GM19240 (cell line): ENCODE results near the gene MYADM.
A peak's percentile ranks its signal among the peaks of the same experiment; 100 is the strongest.
"Not testable (repeated sequence)": the region's sequence is repeated elsewhere in the genome, so short reads cannot be mapped to it uniquely, and the experiment has no call there.

Source experiments
- DNase-seq: peaks from one replicate; pipeline ENCODE4 v3.0.0; 2011; ENCODE audit warnings: low spot score; ENCODE audit not compliant: insufficient read length

MYADM gene

DNA sequence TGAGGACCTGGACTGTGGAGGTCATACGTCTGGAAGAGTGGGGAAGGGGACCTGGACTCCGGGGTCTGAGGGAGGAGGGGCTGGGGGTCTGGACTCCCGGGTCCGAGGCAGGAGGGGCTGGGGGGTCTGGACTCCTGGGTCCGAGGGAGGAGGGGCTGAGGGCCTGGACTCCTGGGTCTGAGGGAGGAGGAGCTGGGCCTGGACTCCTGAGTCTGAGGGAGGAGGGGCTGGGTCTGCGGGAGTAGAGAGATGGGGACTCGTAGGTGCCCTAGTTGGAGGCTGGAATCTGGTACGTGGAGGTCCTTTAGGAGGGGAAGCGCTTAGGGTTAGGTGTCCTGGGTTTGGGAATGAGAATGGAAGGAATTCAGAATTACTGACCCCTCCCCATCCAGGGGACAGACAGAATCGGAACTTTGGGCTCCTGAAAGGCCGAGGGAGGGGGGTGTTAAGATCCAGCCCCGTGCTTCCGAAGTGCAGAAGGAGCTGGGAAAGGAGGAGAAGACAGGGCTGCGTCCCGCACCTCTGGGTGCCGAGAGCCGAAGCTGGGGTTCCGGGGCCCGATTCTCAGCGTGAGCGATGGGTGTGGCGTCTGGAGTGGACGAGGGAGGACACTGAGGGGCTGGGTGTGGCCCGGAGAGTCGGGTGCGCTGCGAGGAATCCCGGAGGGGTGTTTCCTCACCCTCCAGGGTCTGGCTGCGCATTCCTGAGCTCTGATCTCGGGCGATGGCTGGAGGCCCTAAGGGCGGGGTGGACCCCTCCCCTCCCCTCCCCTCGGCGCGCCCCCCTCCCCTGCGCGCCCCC lies 608 bp downstream of the MYADM start:
- DNase-seq, result no peak

DNA sequence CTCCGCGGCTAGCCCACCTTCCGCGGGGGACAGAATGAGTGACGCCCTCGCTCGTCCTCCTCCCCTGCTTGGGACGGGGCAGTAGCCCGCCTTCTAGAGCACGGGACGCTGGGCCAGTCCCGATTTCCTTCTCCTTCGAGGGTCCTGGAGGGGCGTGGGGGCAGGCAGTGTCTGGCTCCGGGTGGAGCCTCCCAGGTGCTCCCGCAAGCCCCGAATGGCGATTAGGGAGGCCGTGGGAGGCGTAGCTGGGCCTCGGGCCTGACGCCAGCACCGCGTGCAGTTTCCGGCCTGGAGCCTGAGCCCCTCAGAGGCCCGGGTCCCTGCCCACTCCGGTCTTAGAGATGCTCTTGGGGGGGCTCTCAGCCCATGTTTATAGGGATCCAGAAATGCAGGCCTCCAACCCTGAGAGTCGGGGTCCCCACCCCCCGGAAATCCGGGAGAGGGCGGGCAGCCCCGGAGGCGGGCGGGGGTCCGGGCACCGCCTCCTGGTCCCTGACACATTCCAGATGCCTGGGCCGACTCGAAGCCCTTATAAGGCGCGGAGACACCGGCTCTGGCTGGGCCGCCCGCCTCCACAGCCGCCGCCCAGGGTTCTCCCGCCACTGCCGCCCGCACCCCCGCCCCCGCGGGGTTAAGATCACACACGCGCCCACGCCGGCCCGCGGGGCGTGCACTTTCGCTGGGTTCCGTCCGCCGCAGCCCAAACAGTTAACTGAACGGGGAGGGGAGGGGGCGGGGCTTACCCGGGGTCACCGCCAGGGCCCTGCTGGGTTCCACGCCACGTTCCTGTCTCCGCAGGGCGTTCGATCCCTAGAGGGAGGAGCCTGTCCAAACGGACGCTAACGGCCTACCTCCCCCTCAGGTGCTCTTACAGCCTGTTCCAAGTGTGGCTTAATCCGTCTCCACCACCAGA lies 1.5 kb downstream of the MYADM start:
- DNase-seq, result peak; percentile 78

DNA sequence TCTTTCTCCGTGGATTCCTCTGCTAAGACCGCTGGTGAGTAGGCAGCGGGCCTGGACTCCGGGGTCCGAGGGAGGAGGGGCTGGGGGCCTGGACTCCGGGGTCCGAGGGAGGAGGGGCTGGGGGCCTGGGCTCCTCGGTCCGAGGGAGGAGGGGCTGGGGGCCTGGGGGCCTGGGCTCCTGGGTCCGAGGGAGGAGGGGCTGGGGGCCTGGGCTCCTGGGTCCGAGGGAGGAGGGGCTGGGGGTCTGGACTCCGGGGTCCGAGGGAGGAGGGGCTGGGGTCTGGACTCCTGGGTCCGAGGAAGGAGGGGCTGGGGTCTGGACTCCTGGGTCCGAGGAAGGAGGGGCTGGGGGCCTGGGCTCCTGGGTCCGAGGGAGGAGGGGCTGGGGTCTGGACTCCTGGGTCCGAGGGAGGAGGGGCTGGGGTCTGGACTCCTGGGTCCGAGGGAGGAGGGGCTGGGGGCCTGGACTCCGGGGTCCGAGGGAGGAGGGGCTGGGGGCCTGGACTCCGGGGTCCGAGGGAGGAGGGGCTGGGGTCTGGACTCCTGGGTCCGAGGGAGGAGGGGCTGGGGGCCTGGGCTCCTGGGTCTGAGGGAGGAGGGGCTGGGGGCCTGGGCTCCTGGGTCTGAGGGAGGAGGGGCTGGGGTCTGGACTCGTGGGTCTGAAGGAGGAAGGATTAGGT lies 2.3 kb downstream of the MYADM start:
- not testable (repeated sequence) for DNase-seq

DNA sequence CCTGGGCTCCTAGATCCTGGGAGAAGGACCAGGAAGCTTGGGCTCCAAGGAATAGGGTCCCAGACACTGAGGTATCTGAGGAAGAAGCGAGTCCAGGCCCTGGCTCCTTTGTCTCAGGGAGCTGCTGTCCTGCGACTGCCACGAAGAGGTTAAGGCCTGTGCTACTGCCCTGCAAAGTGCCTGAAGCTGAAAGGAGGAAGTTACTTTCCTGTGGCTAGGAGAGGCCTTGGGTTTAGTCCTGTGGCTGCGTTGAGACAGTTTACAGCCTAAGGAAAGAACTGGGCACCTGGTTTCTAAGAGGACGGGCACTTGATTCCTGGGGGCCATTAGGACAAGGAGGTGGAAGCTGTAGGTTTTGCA lies 2.8 kb downstream of the MYADM start:
- DNase-seq, result no peak

DNA sequence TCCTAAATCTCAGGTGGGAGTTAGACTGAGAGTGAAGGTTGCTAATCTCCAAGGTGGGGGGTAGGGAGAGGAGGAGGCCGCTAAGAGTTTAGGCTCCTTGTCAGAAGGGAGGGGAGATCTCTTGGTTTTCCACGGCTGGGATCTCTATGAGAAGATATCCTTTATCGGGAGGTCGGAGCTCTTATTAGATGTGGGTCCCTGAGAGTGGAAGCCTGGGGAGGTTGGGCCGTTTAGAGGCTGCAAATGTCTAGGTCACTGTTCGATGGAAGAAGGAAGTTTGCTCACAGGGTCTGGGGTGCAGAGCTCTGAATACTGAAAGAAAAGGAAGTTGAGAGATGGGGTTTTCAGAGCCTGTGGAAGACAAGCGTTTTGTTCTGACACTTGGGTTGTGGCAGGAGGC lies 3.8 kb downstream of the MYADM start:
- DNase-seq, result no peak

DNA sequence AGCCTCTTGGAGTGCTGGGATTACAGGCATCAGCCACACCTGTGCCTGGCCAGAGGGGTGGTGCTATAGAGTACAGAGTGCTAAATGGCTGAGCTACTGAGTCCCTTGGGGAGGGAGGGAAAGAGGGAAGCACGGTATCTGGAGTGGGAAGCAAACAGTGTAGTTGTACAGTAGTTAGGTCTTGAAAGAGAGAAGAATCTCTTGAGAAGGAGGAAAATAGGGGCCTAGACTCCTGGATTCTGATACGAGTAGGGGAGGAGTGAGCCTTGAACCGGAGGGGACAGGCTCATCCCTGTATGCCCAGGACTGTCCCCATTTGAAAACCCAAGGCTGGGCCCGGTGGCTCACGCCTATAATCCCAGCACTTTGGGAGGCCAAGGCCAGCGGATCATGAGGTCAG lies 5.1 kb downstream of the MYADM start:
- no peak for DNase-seq

DNA sequence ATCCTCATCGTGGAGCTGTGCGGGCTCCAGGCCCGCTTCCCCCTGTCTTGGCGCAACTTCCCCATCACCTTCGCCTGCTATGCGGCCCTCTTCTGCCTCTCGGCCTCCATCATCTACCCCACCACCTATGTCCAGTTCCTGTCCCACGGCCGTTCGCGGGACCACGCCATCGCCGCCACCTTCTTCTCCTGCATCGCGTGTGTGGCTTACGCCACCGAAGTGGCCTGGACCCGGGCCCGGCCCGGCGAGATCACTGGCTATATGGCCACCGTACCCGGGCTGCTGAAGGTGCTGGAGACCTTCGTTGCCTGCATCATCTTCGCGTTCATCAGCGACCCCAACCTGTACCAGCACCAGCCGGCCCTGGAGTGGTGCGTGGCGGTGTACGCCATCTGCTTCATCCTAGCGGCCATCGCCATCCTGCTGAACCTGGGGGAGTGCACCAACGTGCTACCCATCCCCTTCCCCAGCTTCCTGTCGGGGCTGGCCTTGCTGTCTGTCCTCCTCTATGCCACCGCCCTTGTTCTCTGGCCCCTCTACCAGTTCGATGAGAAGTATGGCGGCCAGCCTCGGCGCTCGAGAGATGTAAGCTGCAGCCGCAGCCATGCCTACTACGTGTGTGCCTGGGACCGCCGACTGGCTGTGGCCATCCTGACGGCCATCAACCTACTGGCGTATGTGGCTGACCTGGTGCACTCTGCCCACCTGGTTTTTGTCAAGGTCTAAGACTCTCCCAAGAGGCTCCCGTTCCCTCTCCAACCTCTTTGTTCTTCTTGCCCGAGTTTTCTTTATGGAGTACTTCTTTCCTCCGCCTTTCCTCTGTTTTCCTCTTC lies 6.3 kb downstream of the MYADM start:
- DNase-seq, result no peak

DNA sequence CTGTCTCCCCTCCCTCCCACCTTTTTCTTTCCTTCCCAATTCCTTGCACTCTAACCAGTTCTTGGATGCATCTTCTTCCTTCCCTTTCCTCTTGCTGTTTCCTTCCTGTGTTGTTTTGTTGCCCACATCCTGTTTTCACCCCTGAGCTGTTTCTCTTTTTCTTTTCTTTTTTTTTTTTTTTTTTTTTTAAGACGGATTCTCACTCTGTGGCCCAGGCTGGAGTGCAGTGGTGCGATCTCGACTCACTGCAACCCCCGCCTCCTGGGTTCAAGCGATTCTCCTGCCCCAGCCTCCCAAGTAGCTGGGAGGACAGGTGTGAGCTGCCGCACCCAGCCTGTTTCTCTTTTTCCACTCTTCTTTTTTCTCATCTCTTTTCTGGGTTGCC lies 6.9 kb downstream of the MYADM start:
- DNase-seq, result no peak

DNA sequence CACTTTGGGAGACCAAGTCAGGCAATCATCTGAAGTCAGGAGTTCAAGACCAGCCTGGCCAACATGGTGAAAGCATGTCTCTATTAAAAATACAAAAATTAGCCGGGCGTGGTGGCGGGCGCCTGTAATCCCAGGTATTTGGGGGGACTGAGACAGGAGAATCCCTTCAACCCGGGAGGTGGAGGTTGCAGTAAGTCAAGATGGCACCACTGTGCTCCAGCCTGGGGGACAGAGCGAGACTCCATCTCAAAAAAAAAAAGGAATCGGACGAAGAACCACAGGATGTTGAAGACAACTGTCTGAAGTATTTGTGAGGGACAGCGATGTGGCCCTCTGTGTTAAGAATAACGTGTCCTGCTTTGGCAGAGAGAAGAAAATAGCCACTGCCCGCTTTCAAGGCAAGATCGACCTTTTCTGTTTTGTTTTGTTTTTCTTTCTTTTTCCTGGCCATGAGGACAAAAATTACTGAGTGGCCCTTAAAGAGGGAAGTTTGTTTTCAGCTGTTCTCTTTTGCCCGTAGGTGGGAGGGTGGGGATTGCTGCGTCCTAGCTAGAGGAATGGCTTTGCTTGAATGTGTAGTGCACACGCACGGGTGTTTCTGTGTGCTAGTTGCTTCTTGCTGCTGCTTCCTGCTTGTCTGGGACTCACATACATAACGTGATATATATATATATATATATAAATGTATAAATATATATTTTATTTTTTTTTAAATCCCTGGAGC lies 8.1 kb downstream of the MYADM start:
- DNase-seq, result no peak

DNA sequence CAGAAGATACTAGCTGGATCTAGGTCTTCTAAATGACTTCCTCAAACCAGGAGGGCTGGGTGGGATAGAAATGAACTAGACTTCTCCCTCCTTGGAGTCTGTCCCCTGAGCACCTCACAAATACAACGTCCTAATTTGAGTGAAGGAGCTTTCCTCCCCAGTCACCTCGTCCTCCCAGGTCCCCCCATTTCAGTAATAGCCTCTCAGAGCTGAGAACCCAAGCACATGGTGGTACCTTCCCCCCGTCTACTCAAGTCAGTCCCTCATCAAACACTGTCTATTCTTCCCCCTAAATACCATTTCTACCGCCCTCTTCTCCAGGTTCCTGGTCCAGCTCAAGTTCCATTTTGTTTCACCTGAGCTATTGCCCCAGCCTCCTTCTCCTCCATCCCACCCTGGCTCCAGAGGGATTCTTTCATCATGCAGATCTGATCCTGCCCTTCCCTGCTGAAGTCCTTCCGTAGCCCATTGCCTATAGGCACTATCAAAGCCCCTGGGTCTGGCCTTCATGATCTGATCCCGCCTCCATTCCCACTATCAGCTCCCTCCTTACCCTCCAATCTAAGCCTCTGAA lies 9.1 kb downstream of the MYADM start:
- DNase-seq, result no peak

DNA sequence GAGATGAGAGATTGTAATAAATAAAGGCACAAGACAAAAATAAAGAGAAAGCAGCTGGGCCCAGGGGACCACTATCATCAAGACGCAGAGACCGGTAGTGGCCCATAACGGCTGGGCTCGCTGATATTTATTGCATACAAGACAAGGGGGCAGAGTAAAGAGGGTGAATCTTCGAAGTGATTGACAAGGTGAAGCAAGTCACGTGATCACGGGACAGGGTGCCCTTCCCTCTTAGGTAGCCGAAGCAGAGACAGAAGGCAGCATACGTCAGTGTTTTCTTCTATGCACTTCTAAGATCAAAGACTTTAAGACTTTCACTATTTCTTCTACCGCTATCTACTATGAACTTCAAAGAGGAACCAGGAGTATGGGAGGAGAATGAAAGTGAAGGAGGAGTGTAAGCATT lies 9.7 kb downstream of the MYADM start:
- DNase-seq, result no peak

DNA sequence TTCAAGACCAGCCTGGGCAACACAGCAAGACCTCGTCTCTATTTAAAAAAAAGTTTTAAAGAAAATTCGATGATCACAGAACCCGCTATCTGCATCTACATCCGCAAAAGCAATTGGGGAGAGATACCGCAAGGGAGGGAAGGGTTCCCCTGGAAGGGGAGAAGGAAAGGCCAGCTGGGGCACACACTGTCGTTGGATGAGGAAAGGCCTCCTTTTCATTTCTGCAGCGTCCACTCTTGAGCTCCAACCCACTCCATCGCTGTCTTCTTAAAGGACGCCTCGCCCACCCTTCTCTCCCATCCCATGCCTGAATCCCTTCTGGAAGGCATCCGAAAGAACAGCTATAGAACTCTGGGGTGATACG lies 11.1 kb downstream of the MYADM start:
- DNase-seq, result no peak

DNA sequence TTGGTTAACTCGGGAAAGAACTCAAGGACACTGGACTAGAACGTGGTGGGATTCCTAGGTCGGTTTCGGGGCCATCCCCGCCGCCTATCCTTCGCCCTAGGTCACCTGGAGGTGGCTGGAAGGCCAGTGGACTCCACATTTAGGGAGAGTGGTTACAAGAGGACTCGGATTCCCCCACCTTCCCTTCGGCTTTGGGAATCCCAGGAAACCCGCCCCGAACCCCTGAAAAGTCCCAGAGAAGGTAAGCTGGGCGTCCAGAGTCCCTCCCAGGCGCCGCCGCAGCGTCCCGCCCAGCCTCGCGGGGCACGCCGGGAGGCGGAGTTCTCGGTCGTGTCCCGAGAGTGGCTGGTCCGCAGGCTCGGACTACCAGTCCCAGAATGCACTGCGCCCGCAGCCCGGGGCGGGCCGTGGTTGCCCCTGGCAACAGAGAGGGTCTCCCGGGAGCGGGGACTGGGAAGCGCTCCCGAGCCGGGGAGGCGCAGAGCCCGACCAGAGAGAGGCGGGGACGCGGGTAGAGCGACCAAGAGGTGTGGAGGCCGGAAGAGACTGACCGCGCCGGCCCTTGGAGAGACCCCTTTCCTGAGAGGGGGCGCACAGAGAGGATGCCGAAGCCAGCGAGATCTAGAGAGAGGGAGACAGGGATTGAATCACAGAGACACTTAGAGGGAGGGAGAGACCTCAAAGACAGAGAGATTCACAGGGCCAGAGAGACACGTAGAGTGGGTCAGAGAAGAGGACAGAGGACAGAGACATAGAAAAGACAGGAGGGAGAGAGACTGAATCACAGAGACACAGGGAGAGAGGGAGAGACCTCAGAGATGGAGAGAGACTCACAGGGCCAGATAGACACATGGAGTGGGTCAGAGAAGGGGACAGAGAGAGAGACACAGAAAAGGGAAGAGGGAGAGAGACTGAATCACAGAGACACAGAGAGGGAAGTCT lies 11.7 kb downstream of the MYADM start:
- peak; percentile 90 for DNase-seq

DNA sequence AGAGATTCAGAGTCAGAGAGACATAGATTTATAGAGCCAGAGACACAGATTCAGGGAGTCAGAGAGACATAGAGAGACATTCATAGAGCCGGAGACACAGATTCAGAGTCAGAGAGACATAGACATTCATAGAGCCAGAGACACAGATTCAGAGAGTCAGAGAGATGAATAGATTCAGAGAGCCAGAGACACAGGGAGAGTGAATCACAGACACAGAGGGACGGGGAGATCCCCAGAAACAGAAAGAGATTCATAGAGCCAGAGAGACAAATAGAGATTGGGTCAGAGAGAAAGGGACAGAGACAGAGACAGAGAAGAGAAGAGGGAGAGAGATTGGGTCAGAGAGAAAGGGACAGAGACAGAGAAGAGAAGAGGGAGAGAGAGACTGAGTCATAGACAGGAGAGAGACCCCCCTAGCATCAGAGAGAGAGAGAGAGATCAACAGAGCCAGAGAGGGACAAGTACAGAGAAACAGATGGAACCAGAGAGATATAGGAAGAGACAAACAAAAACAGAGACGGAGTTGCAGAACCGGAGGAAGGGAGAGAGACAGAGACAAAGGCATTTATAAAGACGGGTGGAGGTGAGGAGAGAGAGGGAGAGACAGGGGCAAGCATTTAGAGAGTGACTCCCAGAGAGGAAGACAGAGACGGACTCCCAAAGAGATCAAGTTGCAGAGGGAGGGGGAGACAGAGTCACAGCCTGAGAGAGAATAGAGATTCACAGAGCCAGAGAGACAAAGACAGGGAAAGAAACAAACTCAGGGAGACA lies 13.2 kb downstream of the MYADM start:
- no peak for DNase-seq

DNA sequence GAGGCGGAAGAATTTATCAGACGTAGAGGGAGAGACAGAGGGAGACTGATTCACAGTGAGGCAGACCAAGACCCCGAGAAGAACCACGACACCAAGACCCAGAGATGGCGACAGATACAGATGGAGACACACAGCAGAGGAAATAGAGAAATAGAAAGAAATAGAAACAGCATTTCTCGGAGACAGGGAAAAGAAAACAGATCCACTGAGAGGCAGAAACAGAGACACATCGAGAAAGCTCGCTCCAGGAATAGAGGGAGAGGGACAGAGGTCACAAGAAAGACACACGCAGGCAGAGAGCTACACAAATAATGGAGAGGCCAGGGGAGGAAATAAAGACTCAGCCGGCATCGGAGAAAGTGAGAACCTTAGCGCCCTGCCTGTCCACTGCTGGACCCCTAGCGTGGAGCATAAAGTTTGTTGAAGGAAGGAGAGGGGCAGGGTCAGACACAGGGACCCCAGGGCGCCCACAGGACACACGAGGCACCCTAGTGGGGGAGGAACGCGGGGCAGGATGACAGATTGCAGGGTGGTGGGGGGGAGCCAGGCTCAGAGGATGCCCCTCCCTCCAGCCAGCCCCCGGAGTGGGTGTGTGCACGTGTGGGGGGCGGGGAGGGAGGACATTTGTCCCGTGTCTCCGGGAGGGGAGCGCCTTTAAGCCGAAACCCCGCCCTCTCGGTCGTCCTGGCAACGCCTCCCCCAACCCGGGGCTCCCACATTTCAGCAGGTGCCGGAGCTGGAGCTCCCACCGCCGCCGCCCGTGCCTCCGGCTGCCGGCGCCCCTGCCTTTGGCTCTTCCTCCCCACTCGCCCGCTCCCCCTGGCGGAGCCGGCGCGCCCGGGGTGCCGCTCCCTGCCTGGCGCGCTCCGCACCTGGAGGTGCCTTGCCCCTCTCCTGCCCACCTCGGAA lies 14.1 kb downstream of the MYADM start, which contains the start of gene PRKCG:
TSS of gene PRKCG (plus strand) at position 716 of the 909 bp plus-strand sequence. CDS start 298 bp downstream, outside the sequence.
- no peak for DNase-seq

DNA sequence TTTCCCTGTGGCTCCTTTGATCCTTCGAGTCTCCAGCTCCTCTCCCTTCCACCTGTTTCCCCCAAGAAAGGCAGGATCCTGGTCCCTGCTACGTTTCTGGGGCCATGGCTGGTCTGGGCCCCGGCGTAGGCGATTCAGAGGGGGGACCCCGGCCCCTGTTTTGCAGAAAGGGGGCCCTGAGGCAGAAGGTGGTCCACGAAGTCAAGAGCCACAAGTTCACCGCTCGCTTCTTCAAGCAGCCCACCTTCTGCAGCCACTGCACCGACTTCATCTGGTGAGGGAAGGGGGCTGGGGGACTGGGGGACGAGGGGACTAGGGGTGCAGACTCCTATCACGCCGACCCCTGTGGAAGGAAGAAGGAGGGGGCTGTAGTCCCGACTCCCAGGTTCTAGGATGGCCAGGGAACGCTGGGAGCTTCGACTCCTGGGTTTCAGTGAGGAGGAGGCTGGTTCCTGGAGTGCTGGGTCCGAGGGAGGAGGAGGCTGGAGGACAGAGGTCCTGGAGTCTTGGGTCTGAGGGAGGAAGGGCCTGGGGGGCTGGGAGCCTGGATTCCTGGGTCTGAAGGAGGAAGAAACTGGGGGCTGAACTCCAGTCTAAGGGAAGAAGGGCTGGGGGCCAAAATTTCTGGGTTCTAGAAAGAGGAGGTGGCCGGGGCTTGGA lies 14.8 kb downstream of the MYADM start:
- no peak for DNase-seq

DNA sequence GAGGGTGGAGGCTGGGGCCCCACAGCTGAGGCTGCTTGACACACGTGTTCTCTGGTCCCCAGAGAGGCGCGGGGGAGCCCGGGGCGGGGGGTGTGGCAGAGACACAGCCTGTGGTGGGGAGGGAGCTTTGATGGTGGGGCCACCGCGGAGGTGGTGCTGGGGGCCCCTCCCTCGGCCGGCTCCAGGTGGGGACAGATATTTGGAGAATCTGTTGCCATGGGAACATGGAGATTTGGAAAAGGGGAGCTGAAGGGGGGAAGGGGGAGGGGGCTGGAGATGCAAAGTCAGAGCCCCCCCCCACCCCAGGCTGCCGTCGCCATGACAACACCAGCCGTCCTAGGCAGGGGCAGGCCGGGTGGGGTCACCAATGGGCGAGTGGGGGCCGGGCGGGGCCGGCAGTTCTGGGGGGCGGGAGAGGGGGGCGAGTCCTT lies 15.6 kb downstream of the MYADM start:
- DNase-seq, result no peak
